ENCODE measurements around the gene TNRC6C.

GRCh38 chr17:77961741-77962140, 3.2 kb downstream of the TNRC6C start:
- TF ChIP-seq CTCF (IDR thresholded peaks at IDR 0.05; ENCODE audit: poor library complexity) (no peak), EZH2 (IDR thresholded peaks at IDR 0.05; ENCODE audit: borderline replicate concordance) (no peak)

All from hepatocyte (in vitro differentiated cells).